ENCODE measurements around the gene HSPB6.

DNA sequence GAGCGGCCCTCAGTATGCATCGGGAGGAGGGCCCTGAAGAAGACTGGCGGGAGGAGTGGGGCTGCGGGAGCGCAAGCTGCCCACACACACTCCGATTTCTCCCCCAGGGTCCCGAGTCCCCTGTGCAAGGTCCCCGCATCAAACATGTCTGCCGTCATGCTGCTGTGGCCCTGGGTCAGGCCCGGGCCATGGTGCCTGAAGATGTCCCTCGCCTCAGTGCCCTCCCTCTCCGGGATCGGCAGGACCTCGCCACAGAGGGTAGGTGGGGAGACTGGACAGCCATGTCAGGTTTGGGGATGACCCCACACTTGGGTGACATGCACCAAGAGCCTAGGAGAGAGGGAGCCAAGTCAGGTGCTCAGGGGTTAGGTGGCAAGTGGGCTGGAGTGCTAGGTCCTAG is 34.4 kb downstream of the HSPB6 start:
- TF ChIP-seq, protein P1, sequence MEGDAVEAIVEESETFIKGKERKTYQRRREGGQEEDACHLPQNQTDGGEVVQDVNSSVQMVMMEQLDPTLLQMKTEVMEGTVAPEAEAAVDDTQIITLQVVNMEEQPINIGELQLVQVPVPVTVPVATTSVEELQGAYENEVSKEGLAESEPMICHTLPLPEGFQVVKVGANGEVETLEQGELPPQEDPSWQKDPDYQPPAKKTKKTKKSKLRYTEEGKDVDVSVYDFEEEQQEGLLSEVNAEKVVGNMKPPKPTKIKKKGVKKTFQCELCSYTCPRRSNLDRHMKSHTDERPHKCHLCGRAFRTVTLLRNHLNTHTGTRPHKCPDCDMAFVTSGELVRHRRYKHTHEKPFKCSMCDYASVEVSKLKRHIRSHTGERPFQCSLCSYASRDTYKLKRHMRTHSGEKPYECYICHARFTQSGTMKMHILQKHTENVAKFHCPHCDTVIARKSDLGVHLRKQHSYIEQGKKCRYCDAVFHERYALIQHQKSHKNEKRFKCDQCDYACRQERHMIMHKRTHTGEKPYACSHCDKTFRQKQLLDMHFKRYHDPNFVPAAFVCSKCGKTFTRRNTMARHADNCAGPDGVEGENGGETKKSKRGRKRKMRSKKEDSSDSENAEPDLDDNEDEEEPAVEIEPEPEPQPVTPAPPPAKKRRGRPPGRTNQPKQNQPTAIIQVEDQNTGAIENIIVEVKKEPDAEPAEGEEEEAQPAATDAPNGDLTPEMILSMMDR (IDR thresholded peaks at IDR 0.05): no peak
- no peak for TF ChIP-seq POLR2AphosphoS5 (IDR thresholded peaks at IDR 0.05; ENCODE audit: low read depth, low read length)
- no peak for TF ChIP-seq SIN3A (IDR thresholded peaks at IDR 0.05; ENCODE audit: borderline replicate concordance, insufficient read depth, low read depth, low read length)
- TF ChIP-seq, protein P2, sequence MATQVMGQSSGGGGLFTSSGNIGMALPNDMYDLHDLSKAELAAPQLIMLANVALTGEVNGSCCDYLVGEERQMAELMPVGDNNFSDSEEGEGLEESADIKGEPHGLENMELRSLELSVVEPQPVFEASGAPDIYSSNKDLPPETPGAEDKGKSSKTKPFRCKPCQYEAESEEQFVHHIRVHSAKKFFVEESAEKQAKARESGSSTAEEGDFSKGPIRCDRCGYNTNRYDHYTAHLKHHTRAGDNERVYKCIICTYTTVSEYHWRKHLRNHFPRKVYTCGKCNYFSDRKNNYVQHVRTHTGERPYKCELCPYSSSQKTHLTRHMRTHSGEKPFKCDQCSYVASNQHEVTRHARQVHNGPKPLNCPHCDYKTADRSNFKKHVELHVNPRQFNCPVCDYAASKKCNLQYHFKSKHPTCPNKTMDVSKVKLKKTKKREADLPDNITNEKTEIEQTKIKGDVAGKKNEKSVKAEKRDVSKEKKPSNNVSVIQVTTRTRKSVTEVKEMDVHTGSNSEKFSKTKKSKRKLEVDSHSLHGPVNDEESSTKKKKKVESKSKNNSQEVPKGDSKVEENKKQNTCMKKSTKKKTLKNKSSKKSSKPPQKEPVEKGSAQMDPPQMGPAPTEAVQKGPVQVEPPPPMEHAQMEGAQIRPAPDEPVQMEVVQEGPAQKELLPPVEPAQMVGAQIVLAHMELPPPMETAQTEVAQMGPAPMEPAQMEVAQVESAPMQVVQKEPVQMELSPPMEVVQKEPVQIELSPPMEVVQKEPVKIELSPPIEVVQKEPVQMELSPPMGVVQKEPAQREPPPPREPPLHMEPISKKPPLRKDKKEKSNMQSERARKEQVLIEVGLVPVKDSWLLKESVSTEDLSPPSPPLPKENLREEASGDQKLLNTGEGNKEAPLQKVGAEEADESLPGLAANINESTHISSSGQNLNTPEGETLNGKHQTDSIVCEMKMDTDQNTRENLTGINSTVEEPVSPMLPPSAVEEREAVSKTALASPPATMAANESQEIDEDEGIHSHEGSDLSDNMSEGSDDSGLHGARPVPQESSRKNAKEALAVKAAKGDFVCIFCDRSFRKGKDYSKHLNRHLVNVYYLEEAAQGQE (IDR thresholded peaks at IDR 0.05; ENCODE audit: insufficient read depth in 1 of 2, low read depth in 2 of 2, low read length in 1 of 2): no peak
- no peak for TF ChIP-seq TCF7L2 (IDR thresholded peaks at IDR 0.05; ENCODE audit: low read depth, low read length)
